ENCODE data around the gene SATB1.
A peak's percentile ranks its signal among the peaks of the same experiment; 100 is the strongest.
"Not testable (repeated sequence)": the region's sequence is repeated elsewhere in the genome, so short reads cannot be mapped to it uniquely, and the experiment has no call there.

The SATB1 gene

GRCh38 chr3:18424729-18425640 lies at the start of gene SATB1:
Gene SATB1, minus strand, starts transcription at chr3:18425339. Its CDS starts 4,372 bp downstream, at chr3:18420967.
- H3K4me3 ChIP-seq (ENCODE audit: low read length): peak within 1 kb of the TSS; percentile 54

DNA sequence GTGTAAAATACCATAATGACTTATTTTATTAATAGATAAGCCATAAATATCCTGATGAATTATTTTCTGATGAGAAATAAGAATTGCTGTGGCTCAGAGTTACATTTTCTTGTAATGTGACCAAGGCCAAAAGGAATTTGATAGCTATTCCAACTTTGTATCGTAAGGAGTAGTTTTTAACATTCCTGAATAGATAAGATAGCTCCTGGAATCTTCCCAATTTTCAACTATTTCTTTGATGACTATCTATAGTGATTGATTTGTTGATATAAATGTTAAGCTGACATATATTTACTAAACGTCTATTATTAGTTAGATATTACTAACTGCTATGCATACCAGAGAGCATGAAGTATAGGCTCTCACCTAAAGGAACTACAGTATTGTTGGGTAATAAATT lies 49.1 kb upstream of the SATB1 start:
- no peak for TF ChIP-seq ZNF274 (IDR thresholded peaks at IDR 0.05; ENCODE audit: low read depth, low read length)
- no peak overlapping the region for H3K4me3 ChIP-seq (ENCODE audit: low read length)

More at GRCh38 chr3:18424729-18425640, at the start of gene SATB1:
- no peak for TF ChIP-seq ZNF274 (IDR thresholded peaks at IDR 0.05; ENCODE audit: low read depth, low read length)

GRCh38 chr3:18469775-18470174 lies 44.6 kb upstream of the SATB1 start:
- H3K4me3 ChIP-seq (ENCODE audit: low read length): no peak overlapping the region
- TF ChIP-seq ZNF274 (IDR thresholded peaks at IDR 0.05; ENCODE audit: low read depth, low read length): no peak

GRCh38 chr3:18466136-18466535 lies 41.0 kb upstream of the SATB1 start:
- no peak for TF ChIP-seq ZNF274 (IDR thresholded peaks at IDR 0.05; ENCODE audit: low read depth, low read length)
- H3K4me3 ChIP-seq (ENCODE audit: low read length): no peak overlapping the region

- no peak overlapping the region for H3K4me3 ChIP-seq (ENCODE audit: low read length)
- TF ChIP-seq ZNF274 (IDR thresholded peaks at IDR 0.05; ENCODE audit: low read depth, low read length): no peak
These were observed 29.6 kb upstream of the SATB1 start for GRCh38 chr3:18454766-18455165.

- H3K4me3 ChIP-seq (ENCODE audit: low read length): not testable (repeated sequence)
These were observed 24.5 kb upstream of the SATB1 start for GRCh38 chr3:18449618-18450017.

GRCh38 chr3:18447720-18448119 lies 22.6 kb upstream of the SATB1 start:
- H3K4me3 ChIP-seq (ENCODE audit: low read length): no peak overlapping the region
- TF ChIP-seq ZNF274 (IDR thresholded peaks at IDR 0.05; ENCODE audit: low read depth, low read length): no peak

- no peak for TF ChIP-seq ZNF274 (IDR thresholded peaks at IDR 0.05; ENCODE audit: low read depth, low read length)
- no peak overlapping the region for H3K4me3 ChIP-seq (ENCODE audit: low read length)
These were observed 21.1 kb upstream of the SATB1 start for GRCh38 chr3:18446149-18446825.

DNA sequence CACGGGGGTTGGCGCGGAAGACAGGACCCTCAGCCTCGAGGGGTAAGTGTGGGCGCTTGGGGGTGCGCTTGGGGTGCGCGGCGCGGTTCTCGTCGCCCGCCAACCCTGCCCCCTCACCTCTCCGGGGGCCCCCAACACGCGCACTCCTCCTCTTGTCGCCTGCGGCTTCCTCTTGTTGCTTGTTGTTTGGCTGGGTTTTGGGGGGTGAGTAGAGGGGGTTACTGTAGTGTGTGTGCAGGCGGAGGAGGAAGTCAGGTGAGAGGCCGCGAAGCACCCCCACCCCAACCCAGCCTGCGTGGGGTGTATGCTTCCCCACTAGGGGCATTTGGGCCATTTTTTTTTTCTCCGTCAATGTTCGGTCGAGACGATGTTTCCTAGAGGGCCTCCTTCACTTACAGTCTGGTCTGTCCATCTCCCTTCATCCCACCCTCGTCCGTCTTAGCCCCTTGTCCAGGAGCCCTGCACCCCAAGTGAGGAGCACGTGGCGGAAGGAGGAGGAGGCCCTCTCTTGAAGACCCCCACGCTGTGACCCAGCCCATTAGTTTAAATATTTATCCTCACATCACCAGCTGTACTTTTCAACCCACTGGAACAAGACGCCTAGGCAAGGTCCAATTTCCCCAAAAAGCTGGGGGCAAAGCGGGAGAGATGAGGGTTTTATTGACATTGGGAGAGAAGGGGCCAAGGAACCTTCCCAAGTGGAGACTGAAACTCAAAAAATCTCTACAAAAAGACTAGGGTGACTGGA lies 20.4 kb upstream of the SATB1 start:
- TF ChIP-seq ZNF274 (IDR thresholded peaks at IDR 0.05; ENCODE audit: low read depth, low read length): no peak
- H3K4me3 ChIP-seq (ENCODE audit: low read length): peak overlapping the region; percentile 31; the same call in 1 of the 2 replicates

- H3K4me3 ChIP-seq (ENCODE audit: low read length): peak overlapping the region; percentile 43
- TF ChIP-seq ZNF274 (IDR thresholded peaks at IDR 0.05; ENCODE audit: low read depth, low read length): no peak
These were observed 19.7 kb upstream of the SATB1 start for GRCh38 chr3:18444595-18445400.

- no peak for TF ChIP-seq ZNF274 (IDR thresholded peaks at IDR 0.05; ENCODE audit: low read depth, low read length)
- H3K4me3 ChIP-seq (ENCODE audit: low read length): peak overlapping the region; percentile 0
These were observed 18.8 kb upstream of the SATB1 start for GRCh38 chr3:18443665-18444594.

DNA sequence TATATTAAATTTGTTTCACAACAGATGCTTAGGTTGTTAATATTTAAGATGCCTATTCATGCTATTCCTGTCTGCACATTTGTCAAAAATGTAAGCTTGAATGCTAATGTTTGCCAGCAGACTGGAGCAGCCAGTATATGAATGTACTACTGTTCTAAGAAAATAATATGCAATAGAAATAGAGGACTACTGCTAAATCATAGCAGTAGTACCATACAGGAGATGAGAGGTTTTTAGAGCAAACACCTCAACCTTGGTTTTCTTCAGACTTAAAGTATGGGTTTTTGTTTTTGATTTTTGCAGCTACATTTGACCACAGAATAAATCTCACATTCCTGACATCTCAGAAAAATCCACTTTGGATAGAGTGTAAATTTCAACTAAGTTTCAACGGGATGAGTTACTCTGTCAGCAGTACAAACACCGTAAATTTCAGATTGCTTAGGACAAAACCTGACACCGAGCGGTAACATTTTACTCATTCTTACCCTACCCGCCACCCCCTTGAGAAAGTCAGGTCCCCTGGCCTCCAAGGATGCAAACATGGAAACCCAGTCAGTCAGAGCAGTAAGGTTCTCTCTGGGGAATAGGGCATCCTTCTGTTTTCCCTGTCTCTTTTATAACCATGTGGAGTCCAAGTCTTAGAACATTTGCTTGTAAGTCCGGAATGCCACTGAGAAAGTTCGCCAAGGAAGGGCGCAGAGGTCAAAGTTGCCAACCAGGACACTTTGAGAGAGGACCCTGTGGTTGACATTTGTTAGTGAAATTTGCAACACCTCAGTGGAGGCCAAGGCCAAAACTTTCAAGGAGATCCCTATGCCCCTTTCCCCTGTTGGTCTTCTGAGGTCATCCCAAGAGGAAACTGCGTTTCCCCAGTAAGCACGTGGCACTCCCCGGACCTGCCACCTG lies 17.9 kb upstream of the SATB1 start:
- H3K4me3 ChIP-seq (ENCODE audit: low read length): no peak overlapping the region
- no peak for TF ChIP-seq ZNF274 (IDR thresholded peaks at IDR 0.05; ENCODE audit: low read depth, low read length)
